ENCODE measurements around the gene CYP46A1.

The CYP46A1 gene

GRCh38 chr14:99690636-99691035 lies 6.5 kb downstream of the CYP46A1 start:
- no peak for DNase-seq

GRCh38 chr14:99691111-99691885 lies 7.2 kb downstream of the CYP46A1 start:
- DNase-seq: no peak

GRCh38 chr14:99693918-99694317 lies 9.8 kb downstream of the CYP46A1 start:
- no peak for DNase-seq

- DNase-seq: no peak
These were observed 12.8 kb downstream of the CYP46A1 start for GRCh38 chr14:99696929-99697328.

GRCh38 chr14:99698236-99698635 lies 14.1 kb downstream of the CYP46A1 start:
- no peak for DNase-seq

GRCh38 chr14:99698642-99699041 lies 14.5 kb downstream of the CYP46A1 start:
- DNase-seq: no peak

- no peak for DNase-seq
These were observed 15.1 kb downstream of the CYP46A1 start for GRCh38 chr14:99699085-99699760.

GRCh38 chr14:99699861-99700260 lies 15.8 kb downstream of the CYP46A1 start:
- DNase-seq: no peak

GRCh38 chr14:99700379-99700778 lies 16.3 kb downstream of the CYP46A1 start:
- no peak for DNase-seq

GRCh38 chr14:99701260-99701659 lies 17.2 kb downstream of the CYP46A1 start:
- no peak for DNase-seq

GRCh38 chr14:99702115-99702514 lies 18.0 kb downstream of the CYP46A1 start:
- DNase-seq: no peak

GRCh38 chr14:99703381-99703780 lies 19.3 kb downstream of the CYP46A1 start:
- DNase-seq: no peak

- no peak for DNase-seq
These were observed 19.9 kb downstream of the CYP46A1 start for GRCh38 chr14:99704037-99704436.

- no peak for DNase-seq
These were observed 22.2 kb downstream of the CYP46A1 start for GRCh38 chr14:99706107-99706900.

- no peak for DNase-seq
These were observed 23.3 kb downstream of the CYP46A1 start for GRCh38 chr14:99707420-99707819.

GRCh38 chr14:99707921-99708320 lies 23.8 kb downstream of the CYP46A1 start:
- DNase-seq: no peak

GRCh38 chr14:99708449-99708848 lies 24.4 kb downstream of the CYP46A1 start:
- DNase-seq: no peak

GRCh38 chr14:99713972-99714371 lies 29.9 kb downstream of the CYP46A1 start:
- no peak for DNase-seq

GRCh38 chr14:99715266-99716000 lies 31.3 kb downstream of the CYP46A1 start:
- DNase-seq: no peak

- DNase-seq: no peak
These were observed 32.2 kb downstream of the CYP46A1 start for GRCh38 chr14:99716091-99716849.

- no peak for DNase-seq
These were observed 33.0 kb downstream of the CYP46A1 start for GRCh38 chr14:99716850-99717681.

Measured in NCI-H2227 treated with DMSO at 0.1 percent for 48 hours (cell line).